ENCODE results near the gene SF3A1. TPM values are rescaled to one million over a fixed set of nuclear protein-coding genes. Genes with fewer than 3 reads are reported as not detected.

The SF3A1 gene
- total RNA-seq, 1 donor from 2014 or later: 95.4 TPM

DNA sequence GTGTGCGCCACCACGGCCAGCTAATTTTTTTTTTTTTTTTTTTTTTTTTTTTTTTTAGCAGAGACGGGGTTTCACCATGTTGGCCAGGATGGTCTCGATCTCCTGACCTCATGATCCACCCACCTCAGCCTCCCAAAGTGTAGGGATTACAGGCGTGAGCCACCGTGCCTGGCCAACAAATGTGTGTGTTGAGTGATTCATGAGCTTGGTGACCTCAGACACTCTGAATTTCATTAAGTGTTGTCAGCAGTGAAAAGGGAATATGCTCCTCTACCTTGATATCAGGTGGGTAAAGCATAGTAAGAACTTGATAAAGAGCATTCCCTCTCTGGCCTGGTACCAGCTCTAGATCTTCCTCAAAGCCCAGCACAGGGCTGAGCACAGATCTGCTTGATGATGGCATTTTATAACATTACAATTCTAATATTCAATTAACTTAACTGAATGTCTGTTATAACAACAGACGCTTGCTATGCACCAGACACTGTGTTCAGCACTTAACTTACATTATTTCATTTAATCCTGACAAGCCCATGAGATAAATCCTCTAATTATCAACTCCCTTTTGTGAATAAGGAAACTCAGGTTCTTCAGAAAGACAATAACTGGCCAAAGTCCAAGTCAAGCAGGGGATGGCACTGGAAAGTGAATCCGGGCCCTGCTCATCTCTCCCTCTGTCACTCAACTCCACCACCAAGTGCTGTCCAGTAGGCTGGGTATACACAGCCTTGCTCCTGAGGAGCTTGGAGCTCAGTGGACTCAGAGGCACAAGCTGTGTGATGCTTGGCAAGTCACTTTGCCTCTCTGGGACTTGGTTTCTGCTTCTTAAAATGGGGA, 42.9 kb downstream of the SF3A1 start:
- ATAC-seq (no peak), DNase-seq (ENCODE audit: missing footprints) (no peak)
- intact Hi-C loops (cut with DNase I): no loop called here

DNA sequence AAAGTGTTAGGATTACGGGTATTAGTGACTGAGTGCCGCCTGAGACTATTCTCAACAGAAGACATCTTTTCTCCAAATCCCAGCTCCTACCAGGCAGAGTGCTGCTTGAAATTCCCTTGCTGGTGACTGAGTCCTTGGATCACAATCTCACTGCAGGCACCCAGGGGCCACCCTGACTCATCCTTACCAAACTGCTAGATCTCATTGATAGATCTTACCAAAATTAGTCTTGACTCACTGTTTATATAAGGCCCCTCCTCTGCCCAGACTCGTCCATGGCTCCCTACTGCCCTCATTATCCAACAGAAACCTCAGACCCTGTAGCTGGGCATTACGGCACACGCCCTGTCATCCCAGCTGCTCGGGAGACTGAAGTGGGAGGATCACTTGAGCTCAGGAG, 44.6 kb downstream of the SF3A1 start:
- intact Hi-C loops (cut with DNase I): no loop called here
- ATAC-seq (no peak), DNase-seq (ENCODE audit: missing footprints) (no peak)

DNA sequence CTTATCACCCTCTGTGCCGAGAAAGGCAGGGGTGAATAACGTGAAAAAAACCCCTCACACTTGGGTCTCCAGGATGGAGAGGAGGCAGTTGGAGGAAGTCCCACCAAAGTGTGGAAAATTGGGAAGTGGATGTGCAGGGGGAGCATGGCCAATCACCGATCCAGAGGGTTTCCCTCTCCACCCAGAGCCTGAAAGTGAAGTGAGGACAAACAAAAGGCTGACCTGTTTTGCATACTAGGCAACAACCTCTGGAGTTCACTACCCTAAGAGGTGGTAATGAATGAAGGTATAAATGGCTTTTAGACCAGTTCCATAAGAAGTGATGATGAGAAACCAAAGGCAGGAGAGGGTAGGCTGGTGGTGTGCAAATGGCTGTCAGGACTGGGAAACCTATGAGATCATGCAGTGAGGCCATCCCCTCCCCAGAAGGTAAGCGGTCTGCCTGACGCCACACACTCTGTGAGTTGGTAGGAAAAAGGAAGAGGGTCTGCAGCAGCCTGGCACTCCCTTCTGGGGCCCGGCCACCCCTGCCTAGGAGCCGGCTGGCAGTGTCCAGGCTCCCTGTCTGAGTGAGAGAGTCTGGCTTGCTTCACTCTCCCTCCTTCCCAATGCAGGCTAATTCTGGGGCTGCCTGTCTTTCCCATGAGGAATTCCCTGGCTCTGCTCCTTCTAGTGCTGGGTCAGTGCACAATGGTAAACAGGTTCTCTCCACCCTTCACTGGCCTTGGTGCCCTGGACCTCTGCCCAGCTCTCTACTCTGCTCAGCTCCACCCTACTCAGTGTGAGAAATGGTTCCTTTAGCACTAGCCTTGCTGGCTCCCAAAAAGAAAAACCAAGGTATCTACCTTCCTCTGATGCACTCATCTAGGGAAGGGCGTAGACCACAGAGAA, 45.6 kb downstream of the SF3A1 start:
- intact Hi-C loops (cut with DNase I): loop anchor here (2.0 kb wide), 1 partner anchor 16 kb away; the partner anchor contains the start of gene TBC1D10A
- peak; percentile 85 for DNase-seq (ENCODE audit: missing footprints)
- peak; percentile 91 for ATAC-seq

- ATAC-seq (peak; percentile 46), DNase-seq (ENCODE audit: missing footprints) (no peak)
- intact Hi-C loops (cut with DNase I): loop anchor here (2.0 kb wide), 1 partner anchor 17 kb away; the partner anchor contains the start of gene TBC1D10A
These were observed 46.5 kb downstream of the SF3A1 start for GRCh38 chr22:30309951-30310741.

DNA sequence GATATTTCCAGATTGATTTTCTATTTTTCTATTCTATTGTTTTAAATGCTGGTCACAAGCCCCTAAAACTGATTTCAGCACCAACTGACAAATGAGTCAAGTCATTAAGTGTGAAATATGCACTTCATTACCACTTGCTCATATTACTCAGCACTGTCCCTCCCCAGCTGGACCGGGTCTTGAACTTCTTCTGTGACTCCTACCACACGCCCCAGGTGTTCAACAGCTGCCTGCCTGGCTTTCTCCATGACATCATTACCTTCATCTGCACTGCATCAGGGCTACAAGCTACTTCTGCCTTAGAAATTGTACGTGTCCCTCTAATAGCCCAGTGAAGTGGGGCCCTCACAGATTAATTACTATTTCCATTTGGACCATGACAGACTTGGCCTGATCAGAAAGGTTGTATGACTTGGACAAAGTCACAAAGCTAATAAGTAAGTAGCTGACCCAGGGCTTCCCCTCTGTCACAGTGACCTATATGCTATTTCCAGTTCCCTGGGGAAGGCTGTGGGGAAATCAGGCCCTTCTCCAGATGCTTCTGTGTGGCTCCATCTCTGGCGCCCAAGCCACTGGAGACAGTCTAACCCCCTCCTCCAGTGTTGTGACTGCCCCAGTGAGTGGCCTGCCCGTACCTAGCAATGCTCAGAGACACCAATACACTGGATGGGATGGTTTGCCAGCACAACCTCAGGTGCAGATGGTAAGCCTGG, 48.0 kb downstream of the SF3A1 start:
- intact Hi-C loops (cut with DNase I): no loop called here
- ATAC-seq: no peak
- no peak for DNase-seq (ENCODE audit: missing footprints)

DNA sequence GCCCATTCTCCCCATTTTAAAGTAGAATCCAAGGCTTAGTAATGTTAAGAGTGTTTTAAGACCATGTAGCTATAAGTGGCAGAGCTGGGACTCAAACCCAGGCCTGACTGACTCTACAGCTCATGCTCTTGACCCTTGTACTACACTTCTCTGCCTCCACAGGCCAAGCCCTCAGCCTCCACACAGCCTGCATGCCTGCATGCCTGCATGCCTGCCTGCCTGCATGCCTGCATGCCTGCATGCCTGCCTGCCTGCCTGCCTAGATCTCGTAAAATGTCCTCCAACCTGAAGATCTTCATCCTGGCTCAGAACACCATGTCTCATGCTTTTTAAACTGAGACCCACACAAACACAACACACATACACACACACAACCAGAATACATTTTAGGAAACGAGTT, 48.6 kb downstream of the SF3A1 start:
- intact Hi-C loops (cut with DNase I): no loop called here
- DNase-seq (ENCODE audit: missing footprints) (no peak), ATAC-seq (no peak)

- ATAC-seq: no peak
- no peak for DNase-seq (ENCODE audit: missing footprints)
- intact Hi-C loops (cut with DNase I): no loop called here
These were observed 49.6 kb downstream of the SF3A1 start for GRCh38 chr22:30307041-30307574.

DNA sequence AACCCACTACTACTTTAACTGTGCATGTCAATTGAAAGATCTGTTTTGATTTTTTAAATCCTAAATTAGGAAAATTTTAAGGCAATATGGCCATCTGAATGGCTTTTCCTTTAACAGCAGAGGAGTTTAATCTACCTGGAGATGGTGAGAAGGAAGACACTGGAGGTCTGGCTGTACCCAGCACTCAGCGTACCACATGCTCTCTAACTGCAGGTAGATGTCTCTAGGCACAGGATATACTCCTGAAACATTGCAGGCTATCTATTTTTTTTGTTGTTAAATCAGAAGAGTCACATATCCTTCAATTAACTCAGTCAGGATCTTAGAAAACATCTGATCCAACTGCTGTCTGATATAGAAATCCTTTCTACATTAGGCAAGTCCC, 50.1 kb downstream of the SF3A1 start:
- no peak for ATAC-seq
- no peak for DNase-seq (ENCODE audit: missing footprints)
- intact Hi-C loops (cut with DNase I): no loop called here

- no peak for ATAC-seq
- DNase-seq (ENCODE audit: missing footprints): no peak
- intact Hi-C loops (cut with DNase I): loop anchor here (2.0 kb wide), 1 partner anchor 15 kb away; no protein-coding TSS in a partner anchor
These were observed 50.6 kb downstream of the SF3A1 start for GRCh38 chr22:30305906-30306626.

DNA sequence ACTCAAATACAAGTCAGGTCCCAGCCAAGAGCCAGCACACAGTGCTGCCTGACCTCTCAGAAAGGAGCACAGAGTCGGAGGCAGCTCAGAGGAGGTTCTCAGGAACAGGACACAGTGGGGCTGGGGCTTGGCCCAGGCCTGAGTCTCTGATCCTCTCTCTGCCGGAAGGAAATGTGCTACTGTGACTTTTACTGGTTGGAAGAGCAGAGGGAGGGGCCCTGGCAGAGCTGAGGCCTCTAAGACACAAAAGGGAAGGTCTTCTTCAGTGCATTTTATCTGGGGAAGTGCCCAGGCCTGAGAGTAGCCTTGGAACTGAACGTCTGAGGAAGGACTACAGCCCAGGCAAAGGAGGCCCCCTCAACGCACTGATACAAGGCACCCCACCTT, 51.2 kb downstream of the SF3A1 start:
- peak; percentile 83 for ATAC-seq
- peak; percentile 83 for DNase-seq (ENCODE audit: missing footprints)
- intact Hi-C loops (cut with DNase I): loop anchor here (2.0 kb wide), 1 partner anchor 15 kb away; no protein-coding TSS in a partner anchor

- intact Hi-C loops (cut with DNase I): loop anchor here (2.0 kb wide), 1 partner anchor 14 kb away; no protein-coding TSS in a partner anchor
- DNase-seq (ENCODE audit: missing footprints) (no peak), ATAC-seq (no peak)
These were observed 52.0 kb downstream of the SF3A1 start for GRCh38 chr22:30304495-30305244.

- intact Hi-C loops (cut with DNase I): no loop called here
- DNase-seq (ENCODE audit: missing footprints) (no peak), ATAC-seq (no peak)
These were observed 53.9 kb downstream of the SF3A1 start for GRCh38 chr22:30302810-30303138.

DNA sequence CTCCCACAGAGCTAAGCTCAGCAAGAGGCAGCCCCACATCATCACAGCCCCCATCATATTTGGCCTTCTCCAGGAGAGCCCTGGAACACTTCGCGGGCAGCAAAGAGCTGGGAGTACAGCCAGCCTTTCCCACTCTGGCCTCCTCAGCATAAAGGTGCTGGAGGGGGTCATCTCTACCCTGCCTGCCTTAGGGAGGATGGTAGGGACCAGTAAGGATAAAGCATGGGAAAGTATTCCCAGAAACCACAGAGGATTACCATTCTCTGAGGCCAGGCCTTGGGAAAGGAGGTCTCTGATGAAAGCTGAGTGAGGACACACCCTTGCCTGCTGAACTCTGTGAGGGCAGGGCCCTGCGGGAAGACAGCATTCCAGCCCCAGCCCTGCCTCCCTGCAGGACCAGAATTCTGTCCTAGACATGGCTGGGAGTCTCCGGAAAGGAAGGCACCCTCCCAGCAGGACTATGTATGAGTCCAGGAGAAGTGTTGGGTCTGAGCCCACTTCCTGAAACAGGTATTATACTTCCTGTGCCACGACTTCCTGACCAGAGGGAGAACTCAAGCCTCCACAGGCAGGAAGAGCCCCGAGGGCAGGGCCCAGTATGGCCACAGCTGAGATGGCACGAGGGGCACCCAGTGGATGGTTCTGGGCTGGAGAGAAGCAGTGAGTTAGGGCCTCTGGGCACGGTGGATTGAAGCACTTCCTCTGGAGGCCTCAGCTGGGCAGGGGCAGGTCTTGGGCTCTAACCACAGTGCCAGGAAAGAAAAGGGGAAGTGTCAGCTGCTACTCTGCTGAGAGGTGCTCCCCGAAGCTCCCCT, 54.5 kb downstream of the SF3A1 start:
- intact Hi-C loops (cut with DNase I): no loop called here
- peak; percentile 45 for ATAC-seq
- DNase-seq (ENCODE audit: missing footprints): peak; percentile 85

GRCh38 chr22:30299322-30299721, 57.4 kb downstream of the SF3A1 start:
- no peak for ATAC-seq
- DNase-seq (ENCODE audit: missing footprints): no peak
- intact Hi-C loops (cut with DNase I): no loop called here

DNA sequence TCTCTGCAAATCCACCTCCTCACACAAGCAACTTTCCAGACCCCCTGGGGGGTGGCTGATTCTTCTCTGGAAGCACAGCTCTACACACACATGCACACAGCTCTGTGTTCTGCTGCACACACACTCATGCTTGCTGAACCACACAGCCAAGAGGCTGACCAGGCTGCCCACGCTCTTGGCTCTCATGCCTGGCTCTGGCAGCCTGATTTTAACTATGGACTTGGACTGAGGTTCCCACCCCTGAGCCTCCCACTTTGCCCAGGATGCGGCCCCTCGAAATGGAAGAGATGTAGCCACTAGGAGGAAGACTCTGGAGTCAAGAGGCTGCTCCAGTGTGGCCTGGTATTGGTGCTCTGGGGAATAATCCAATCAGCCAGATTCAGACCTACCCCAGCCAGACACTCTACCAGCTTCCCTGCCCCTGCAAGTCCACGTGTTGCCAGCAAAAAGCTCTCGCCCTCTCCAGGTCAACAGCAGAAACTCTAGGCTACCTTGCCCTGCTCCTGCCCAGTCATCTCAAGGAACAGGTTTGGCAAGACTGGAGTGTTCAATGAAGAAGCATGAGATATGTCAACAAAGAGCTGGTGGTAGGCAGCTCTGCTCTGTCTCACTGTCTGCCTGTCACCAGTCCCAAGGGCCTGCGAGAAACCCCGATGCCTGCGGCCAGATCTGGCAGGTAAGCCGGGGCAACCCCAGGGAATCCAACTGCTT, 58.5 kb downstream of the SF3A1 start:
- intact Hi-C loops (cut with DNase I): no loop called here
- ATAC-seq (no peak), DNase-seq (ENCODE audit: missing footprints) (no peak)

Data from Right ventricle myocardium inferior (tissue), 1 donor.